Transverse colon (tissue), 4 donors: ENCODE results near the gene NPIPA7.
"Not testable (repeated sequence)": the region's sequence is repeated elsewhere in the genome, so short reads cannot be mapped to it uniquely, and the experiment has no call there.

Source experiments
- CTCF ChIP-seq, 5 experiments: fragments of 200-600 bp in 3 of 5; fragments of 450-650 bp in 2 of 5; sonication (generic) in 3 of 5; IDR thresholded peaks; 1 replicate in 2 of 5; 2 replicates in 3 of 5; pipeline ENCODE4 v1.5.1; 2016 to 2017; ENCODE audit warnings: antibody characterized with exemption in 5 of 5, inconsistent platforms in 3 of 5, mild to moderate bottlenecking in 2 of 5, moderate library complexity in 1 of 5
- EP300 ChIP-seq: sonication (generic); formaldehyde crosslinking; IDR thresholded peaks from one replicate; pipeline ENCODE4 v1.6.1; 2017; ENCODE audit warnings: antibody characterized with exemption, low read depth
- POLR2A ChIP-seq: fragments of 450-650 bp; IDR thresholded peaks from one replicate; pipeline ENCODE4 v1.6.1; 2016; ENCODE audit warnings: antibody characterized with exemption, mild to moderate bottlenecking, moderate library complexity
- POLR2AphosphoS5 ChIP-seq, 3 donors: sonication (generic); formaldehyde crosslinking; IDR thresholded peaks; one replicate each; pipeline ENCODE4 v1.6.1; 2016; ENCODE audit warnings: antibody characterized with exemption in 3 of 3

- not testable (repeated sequence) for TF ChIP-seq EP300; CTCF (IDR thresholded peaks at IDR 0.05); POLR2A; POLR2AphosphoS5 (IDR thresholded peaks at IDR 0.05)
These were observed 13.6 kb upstream of the NPIPA7 start for GRCh38 chr16:16365319-16365718.
